ENCODE results near the gene FBXW9. TPM values are rescaled to one million over a fixed set of nuclear protein-coding genes. Genes with fewer than 3 reads are reported as not detected.

Gene FBXW9
- total and polyA plus RNA-seq, 2 of the 13 experiments (the other 11 are each of a cell fraction or from before 2014, with no cell fraction given) = 5.7 to 6.1 TPM

DNA sequence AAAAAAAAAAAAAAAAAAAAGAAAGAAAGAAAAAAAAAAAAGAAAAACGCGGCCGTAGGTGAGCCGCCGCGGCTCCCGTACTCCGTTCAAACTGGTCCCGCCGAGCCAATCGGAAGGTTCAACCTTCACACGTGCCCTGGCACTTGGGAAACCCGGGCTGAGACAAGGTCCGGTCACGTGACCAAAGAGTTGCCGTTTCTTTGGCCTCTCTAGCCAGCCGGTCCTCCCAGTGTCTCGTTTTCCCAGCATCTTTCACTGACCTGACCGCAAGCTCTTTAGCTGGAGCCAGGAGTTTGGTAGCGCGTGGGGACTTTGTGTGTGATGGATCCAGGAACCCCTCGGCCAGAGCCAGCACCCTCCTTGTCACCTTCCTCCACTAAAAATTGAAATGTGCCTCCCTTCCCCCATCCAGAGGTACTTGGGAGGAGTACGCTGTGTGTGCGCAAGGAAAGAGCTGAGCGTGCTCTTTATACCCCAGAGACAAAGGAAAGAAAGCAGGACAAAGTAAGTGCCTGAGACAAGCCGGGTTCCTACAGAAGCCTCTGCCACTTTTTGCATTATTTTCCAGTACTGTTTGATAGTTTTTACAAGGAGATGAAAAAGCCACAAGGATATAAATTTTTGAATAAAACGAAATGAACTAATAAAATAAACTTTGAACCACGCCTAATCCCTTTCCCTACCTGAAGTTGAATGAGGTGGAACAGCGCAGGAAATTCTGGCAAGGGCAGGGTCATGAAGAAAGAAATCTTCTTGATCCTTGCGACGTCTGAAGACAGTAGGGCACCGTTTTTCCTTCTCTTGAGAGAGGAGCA, 26.3 kb upstream of the FBXW9 start (continued):
- TF ChIP-seq BCLAF1 (IDR thresholded peaks at IDR 0.05) (no peak), ZNF850 (CRISPR knock-in tag; conservative IDR thresholded peaks at IDR 0.05) (no peak), ELF3 (CRISPR knock-in tag; IDR thresholded peaks at IDR 0.05) (peak; percentile 58; the same call in 1 of the 2 replicates), TGIF2 (CRISPR knock-in tag; IDR thresholded peaks at IDR 0.05) (peak; percentile 68), ZNF607 (CRISPR knock-in tag; IDR thresholded peaks at IDR 0.05; ENCODE audit: borderline replicate concordance) (no peak), ATF1 (CRISPR knock-in tag; IDR thresholded peaks at IDR 0.05) (peak; percentile 53; the same call in 1 of the 2 replicates), SP4 (CRISPR knock-in tag; IDR thresholded peaks at IDR 0.05) (peak; percentile 29; the same call in 1 of the 2 replicates), ZNF18 (CRISPR knock-in tag; IDR thresholded peaks at IDR 0.05; ENCODE audit: insufficient replicate concordance) (no peak), KMT2B (CRISPR knock-in tag; IDR thresholded peaks at IDR 0.05) (peak; percentile 68; the same call in 1 of the 2 replicates), GMEB1 (CRISPR knock-in tag; IDR thresholded peaks at IDR 0.05; ENCODE audit: borderline replicate concordance) (peak; percentile 26; the same call in 1 of the 2 replicates), YEATS4 (CRISPR knock-in tag; IDR thresholded peaks at IDR 0.05; ENCODE audit: borderline replicate concordance) (peak; percentile 22; the same call in 1 of the 2 replicates), NFYB (CRISPR knock-in tag; IDR thresholded peaks at IDR 0.05) (peak; percentile 86), ZSCAN29 (CRISPR knock-in tag; conservative IDR thresholded peaks at IDR 0.05) (0 out of 2 replicates have a peak, but pooled peaks have one; percentile 61), ZFP41 (CRISPR knock-in tag; IDR thresholded peaks at IDR 0.05; ENCODE audit: borderline replicate concordance) (no peak), BHLHE40 (IDR thresholded peaks at IDR 0.05; ENCODE audit: low read length) (peak; percentile 99), ZNF317 (CRISPR knock-in tag; IDR thresholded peaks at IDR 0.05) (no peak), PCBP1 (IDR thresholded peaks at IDR 0.05; ENCODE audit: borderline replicate concordance, low read depth, low read length) (no peak)
- TF ChIP-seq, protein P1, sequence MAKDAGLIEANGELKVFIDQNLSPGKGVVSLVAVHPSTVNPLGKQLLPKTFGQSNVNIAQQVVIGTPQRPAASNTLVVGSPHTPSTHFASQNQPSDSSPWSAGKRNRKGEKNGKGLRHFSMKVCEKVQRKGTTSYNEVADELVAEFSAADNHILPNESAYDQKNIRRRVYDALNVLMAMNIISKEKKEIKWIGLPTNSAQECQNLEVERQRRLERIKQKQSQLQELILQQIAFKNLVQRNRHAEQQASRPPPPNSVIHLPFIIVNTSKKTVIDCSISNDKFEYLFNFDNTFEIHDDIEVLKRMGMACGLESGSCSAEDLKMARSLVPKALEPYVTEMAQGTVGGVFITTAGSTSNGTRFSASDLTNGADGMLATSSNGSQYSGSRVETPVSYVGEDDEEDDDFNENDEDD (CRISPR knock-in tag; IDR thresholded peaks at IDR 0.05; ENCODE audit: borderline replicate concordance) = peak; percentile 88; the same call in 1 of the 2 replicates
- TF ChIP-seq, protein P2, sequence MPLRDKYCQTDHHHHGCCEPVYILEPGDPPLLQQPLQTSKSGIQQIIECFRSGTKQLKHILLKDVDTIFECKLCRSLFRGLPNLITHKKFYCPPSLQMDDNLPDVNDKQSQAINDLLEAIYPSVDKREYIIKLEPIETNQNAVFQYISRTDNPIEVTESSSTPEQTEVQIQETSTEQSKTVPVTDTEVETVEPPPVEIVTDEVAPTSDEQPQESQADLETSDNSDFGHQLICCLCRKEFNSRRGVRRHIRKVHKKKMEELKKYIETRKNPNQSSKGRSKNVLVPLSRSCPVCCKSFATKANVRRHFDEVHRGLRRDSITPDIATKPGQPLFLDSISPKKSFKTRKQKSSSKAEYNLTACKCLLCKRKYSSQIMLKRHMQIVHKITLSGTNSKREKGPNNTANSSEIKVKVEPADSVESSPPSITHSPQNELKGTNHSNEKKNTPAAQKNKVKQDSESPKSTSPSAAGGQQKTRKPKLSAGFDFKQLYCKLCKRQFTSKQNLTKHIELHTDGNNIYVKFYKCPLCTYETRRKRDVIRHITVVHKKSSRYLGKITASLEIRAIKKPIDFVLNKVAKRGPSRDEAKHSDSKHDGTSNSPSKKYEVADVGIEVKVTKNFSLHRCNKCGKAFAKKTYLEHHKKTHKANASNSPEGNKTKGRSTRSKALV (CRISPR knock-in tag; IDR thresholded peaks at IDR 0.05) = 0 out of 2 replicates have a peak, but pooled peaks have one; percentile 12
